B cell (primary cell): ENCODE measurements around the gene PIM1. TPM values are rescaled to one million over a fixed set of nuclear protein-coding genes. Genes with fewer than 3 reads are reported as not detected.

Source experiments
- ATAC-seq: fragments of 200-7000 bp; cut with Tn5 transposase; one replicate; pipeline ENCODE4 v1.10.0; 2021; ENCODE audit warnings: low read depth, mild to moderate bottlenecking, moderate number of reproducible peaks, moderate library complexity
- CTCF ChIA-PET: fragments of 350-600 bp; sonication (Branson Sonifier 250); formaldehyde crosslinking; loops from one replicate; lab custom pipeline; 2021; ENCODE audit warnings: antibody characterized with exemption, inconsistent platforms; lab: Charles Lee
- POLR2A ChIA-PET: fragments of 350-600 bp; sonication (Branson Sonifier 250); formaldehyde crosslinking; loops from one replicate; lab custom pipeline; 2021; ENCODE audit warnings: antibody characterized with exemption; lab: Charles Lee
- DNase-seq: peaks from one replicate; pipeline ENCODE4 v3.0.0; 2013
- H2AFZ ChIP-seq: 2 replicates; pipeline ENCODE4 v1.6.1; 2012; ENCODE audit warnings: mild to moderate bottlenecking, low read depth, low read length; ENCODE audit not compliant: insufficient read depth, poor library complexity, severe bottlenecking
- H3K27ac ChIP-seq, 2 donors: 1 replicate in 1 of 2; 2 replicates in 1 of 2; pipeline ENCODE4 v1.5.1; 2012 to 2013; ENCODE audit warnings: low read length in 2 of 2, mild to moderate bottlenecking in 2 of 2, moderate library complexity in 1 of 2
- H3K27me3 ChIP-seq, 4 experiments: fragments of 200-600 bp in 1 of 4; sonication (generic) in 1 of 4; replicated peaks in 1 of 4; 1 replicate in 2 of 4; 2 replicates in 2 of 4; pipeline versions ENCODE4 v1.6.1 to v1.7.0; 2013 to 2016; ENCODE audit warnings: low read length in 3 of 4, mild to moderate bottlenecking in 2 of 4, mixed read lengths in 1 of 4, moderate library complexity in 1 of 4; ENCODE audit not compliant: insufficient read depth in 4 of 4, control insufficient read depth in 3 of 4; ENCODE audit errors: control extremely low read depth in 1 of 4
- H3K36me3 ChIP-seq, 2 experiments: replicated peaks in 1 of 2; 1 replicate in 1 of 2; 2 replicates in 1 of 2; pipeline versions ENCODE4 v1.6.1 to v1.7.1; 2013; ENCODE audit warnings: low read length in 1 of 2; ENCODE audit not compliant: insufficient read depth in 2 of 2, control insufficient read depth in 1 of 2; ENCODE audit errors: control extremely low read depth in 1 of 2, extremely low read depth in 1 of 2
- H3K4me1 ChIP-seq, 2 donors: fragments of 200-600 bp in 1 of 2; sonication (generic) in 1 of 2; 1 replicate in 1 of 2; 2 replicates in 1 of 2; pipeline versions ENCODE4 v1.5.1 to v1.6.1; 2013 to 2017; ENCODE audit warnings: low read length in 2 of 2; ENCODE audit not compliant: control insufficient read depth in 2 of 2, insufficient read depth in 2 of 2
- H3K4me2 ChIP-seq: replicated peaks from 2 replicates; pipeline ENCODE3; 2012; ENCODE audit warnings: mild to moderate bottlenecking, low read depth, low read length; ENCODE audit not compliant: poor library complexity, severe bottlenecking
- H3K4me3 ChIP-seq, 5 experiments: fragments of 200-600 bp in 1 of 5; sonication (generic) in 1 of 5; 1 replicate in 3 of 5; 2 replicates in 2 of 5; pipeline versions ENCODE4 v1.5.1 to v1.7.0; 2011 to 2016; ENCODE audit warnings: low read length in 4 of 5, mild to moderate bottlenecking in 4 of 5, low read depth in 2 of 5, control low read depth in 1 of 5, moderate library complexity in 1 of 5; ENCODE audit not compliant: insufficient read depth in 1 of 5; ENCODE audit errors: control extremely low read depth in 1 of 5, extremely low read depth in 1 of 5
- H3K79me2 ChIP-seq: fragments of 200-600 bp; sonication (generic); one replicate; pipeline ENCODE4 v1.6.0; 2016; ENCODE audit warnings: low read length; ENCODE audit not compliant: control insufficient read depth, insufficient read depth
- H3K9ac ChIP-seq: fragments of 200-600 bp; sonication (generic); 2 replicates; pipeline ENCODE4 v1.6.1; 2017; ENCODE audit warnings: mild to moderate bottlenecking, low read length, moderate library complexity
- H3K9me3 ChIP-seq, 3 donors: one replicate each; pipeline versions ENCODE4 v1.6.1 to v1.7.1; 2013; ENCODE audit warnings: low read length in 2 of 3; ENCODE audit not compliant: control insufficient read depth in 2 of 3, insufficient read depth in 1 of 3; ENCODE audit errors: control extremely low read depth in 1 of 3
- H4K20me1 ChIP-seq: 2 replicates; pipeline ENCODE4 v1.6.0; 2012; ENCODE audit warnings: mild to moderate bottlenecking, low read length; ENCODE audit not compliant: insufficient read depth, control insufficient read depth, poor library complexity, severe bottlenecking
- H3K27ac Mint-ChIP-seq: one replicate; pipeline ENCODE4 v1.8.0; 2021; ENCODE audit warnings: mixed read lengths
- H3K27me3 Mint-ChIP-seq: one replicate; pipeline ENCODE4 v1.8.0; 2021; ENCODE audit warnings: mixed read lengths
- H3K4me1 Mint-ChIP-seq: one replicate; pipeline ENCODE4 v1.8.0; 2021; ENCODE audit warnings: mixed read lengths
- H3K4me3 Mint-ChIP-seq: one replicate; pipeline ENCODE4 v1.8.0; 2021; ENCODE audit warnings: mixed read lengths
- H3K9me3 Mint-ChIP-seq: one replicate; pipeline ENCODE4 v1.8.0; 2022; ENCODE audit warnings: mixed read lengths; ENCODE audit not compliant: insufficient read depth
- EZH2 ChIP-seq: IDR thresholded peaks from 2 replicates; pipeline ENCODE4 v1.6.1; 2012; ENCODE audit warnings: borderline replicate concordance, low read depth, mild to moderate bottlenecking, moderate library complexity, low read length; ENCODE audit not compliant: insufficient read depth, poor library complexity, severe bottlenecking
- WGBS: methylation state at CpG from one replicate; pipeline ENCODE4 v1.1.5; 2013; ENCODE audit warnings: missing lambda C conversion rate; ENCODE audit not compliant: insufficient coverage; 5-methylcytosine and 5-hydroxymethylcytosine counted together
- intact Hi-C: fragments of 100-400 bp; cut with micrococcal nuclease; formaldehyde crosslinking; loops from one replicate; pipeline ENCODE4 v1.10.0; 2022
- polyA plus RNA-seq: library from polyadenylated mRNA; depleted of rRNA; stranded (reverse); fragments of >200 nt; gene quantifications from 2 replicates; pipeline ENCODE4 v1.2.3, GENCODE V29; 2012
- total RNA-seq, 2 donors: library from RNA; stranded (reverse); fragments of 120-200 nt in 1 of 2; gene quantifications; 1 replicate in 1 of 2; 2 replicates in 1 of 2; pipeline versions ENCODE4 v1.2.3 to v1.2.4, GENCODE V29; 2013 to 2022
- TF ChIP-seq, protein P1 (sequence below): fragments of 200-600 bp; IDR thresholded peaks from one replicate; pipeline ENCODE4 v1.8.0; 2022; ENCODE audit warnings: antibody characterized with exemption, mild to moderate bottlenecking

The PIM1 gene
- total and polyA plus RNA-seq, 2 donors (not counting 1 experiment from before 2014, with no cell fraction given): 13.6 to 102 TPM

DNA sequence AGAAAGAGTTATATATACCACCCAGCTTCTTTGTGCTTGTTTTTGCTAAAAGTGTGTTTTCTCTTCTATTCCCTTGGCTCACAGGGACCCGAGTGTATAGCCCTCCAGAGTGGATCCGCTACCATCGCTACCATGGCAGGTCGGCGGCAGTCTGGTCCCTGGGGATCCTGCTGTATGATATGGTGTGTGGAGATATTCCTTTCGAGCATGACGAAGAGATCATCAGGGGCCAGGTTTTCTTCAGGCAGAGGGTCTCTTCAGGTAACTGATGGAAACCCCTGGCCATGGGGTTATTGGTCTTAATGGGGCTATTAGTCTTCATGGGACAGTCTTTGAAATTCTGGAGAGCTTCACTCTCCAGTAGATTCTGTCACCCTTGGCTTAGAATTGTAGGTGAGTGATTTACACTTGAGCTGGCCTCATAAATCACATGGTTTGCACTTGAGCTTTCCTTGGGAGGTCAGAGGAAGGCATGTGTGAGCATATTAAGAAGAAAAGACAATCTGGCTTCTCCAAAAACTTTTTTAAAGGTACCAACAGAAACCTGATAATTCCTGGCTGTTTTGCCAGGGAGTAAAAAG, 3.0 kb downstream of the PIM1 start:
- peaks cover 0 to 29% of the 10 kb centered on the region in 2 experiments for H3K36me3 ChIP-seq

More for the DNA sequence above, 3.0 kb downstream of the PIM1 start:
- no peak for TF ChIP-seq EZH2
- TF ChIP-seq, protein P1, sequence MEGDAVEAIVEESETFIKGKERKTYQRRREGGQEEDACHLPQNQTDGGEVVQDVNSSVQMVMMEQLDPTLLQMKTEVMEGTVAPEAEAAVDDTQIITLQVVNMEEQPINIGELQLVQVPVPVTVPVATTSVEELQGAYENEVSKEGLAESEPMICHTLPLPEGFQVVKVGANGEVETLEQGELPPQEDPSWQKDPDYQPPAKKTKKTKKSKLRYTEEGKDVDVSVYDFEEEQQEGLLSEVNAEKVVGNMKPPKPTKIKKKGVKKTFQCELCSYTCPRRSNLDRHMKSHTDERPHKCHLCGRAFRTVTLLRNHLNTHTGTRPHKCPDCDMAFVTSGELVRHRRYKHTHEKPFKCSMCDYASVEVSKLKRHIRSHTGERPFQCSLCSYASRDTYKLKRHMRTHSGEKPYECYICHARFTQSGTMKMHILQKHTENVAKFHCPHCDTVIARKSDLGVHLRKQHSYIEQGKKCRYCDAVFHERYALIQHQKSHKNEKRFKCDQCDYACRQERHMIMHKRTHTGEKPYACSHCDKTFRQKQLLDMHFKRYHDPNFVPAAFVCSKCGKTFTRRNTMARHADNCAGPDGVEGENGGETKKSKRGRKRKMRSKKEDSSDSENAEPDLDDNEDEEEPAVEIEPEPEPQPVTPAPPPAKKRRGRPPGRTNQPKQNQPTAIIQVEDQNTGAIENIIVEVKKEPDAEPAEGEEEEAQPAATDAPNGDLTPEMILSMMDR: no peak
- Mint-ChIP-seq H3K4me1 (peaks cover 77% of the 10 kb centered on the region), H3K9me3 (no peaks in the 10 kb centered on the region), H3K27me3 (no peaks in the 10 kb centered on the region), H3K4me3 (peak overlapping the region; percentile 85), H3K27ac (peak overlapping the region; percentile 51)
- peak overlapping the region; percentile 97 for H3K4me2 ChIP-seq
- H4K20me1 ChIP-seq: peaks cover 36% of the 10 kb centered on the region
- DNase-seq (no peak), ATAC-seq (no peak)
- no peak overlapping the region for H2AFZ ChIP-seq
- CTCF ChIA-PET: interaction anchor here (0.9 to 16.6 kb wide), 20 partner anchors 9 to 288 kb away, joined by 3 to 510 read pairs (median 10); partner anchors contain the start of genes C6orf89, FGD2 and MTCH1
- 45% methylated on average over 6 of the region's 7 CpGs for WGBS
- H3K4me1 ChIP-seq: peaks cover 70 to 78% of the 10 kb centered on the region in 2 donors
- no peak overlapping the region for H3K9ac ChIP-seq
- H3K4me3 ChIP-seq: peak overlapping the region in 1 of 5 experiments; percentile 58
- no peaks in the 10 kb centered on the region for H3K9me3 ChIP-seq
- H3K27ac ChIP-seq: no peak overlapping the region
- intact Hi-C loops: loop anchor here (1.0 to 10.0 kb wide), 7 partner anchors 37 to 578 kb away; partner anchors contain the start of gene SRSF3
- POLR2A ChIA-PET: interaction anchor here (0.9 to 5.7 kb wide), 5 partner anchors 31 to 166 kb away, joined by 4 to 121 read pairs (median 9); no protein-coding TSS in a partner anchor
- no peaks in the 10 kb centered on the region for H3K27me3 ChIP-seq
- peaks cover 23% of the 10 kb centered on the region for H3K79me2 ChIP-seq
